GM13977 (cell line): ENCODE data around the gene ADAM11.
"Not testable (repeated sequence)": the region's sequence is repeated elsewhere in the genome, so short reads cannot be mapped to it uniquely, and the experiment has no call there.

Experiments used
- DNase-seq: peaks from one replicate; pipeline ENCODE4 v3.0.0; 2012; ENCODE audit warnings: low spot score
- CTCF ChIP-seq: IDR thresholded peaks from 2 replicates; pipeline ENCODE4 v1.5.1; 2012; ENCODE audit warnings: mild to moderate bottlenecking, control low read depth; ENCODE audit not compliant: insufficient read depth; ENCODE audit errors: extremely low read depth, missing control alignments
- in situ Hi-C: fragments of 300-500 bp; cut with MboI; formaldehyde crosslinking; loops from one replicate; pipeline ENCODE4 v1.12.0; 2022; ENCODE audit warnings: low sequenced_read_pairs, low pct_unique_long_range_greater_than_20kb, mixed read lengths, inconsistent platforms; ENCODE audit not compliant: unreplicated experiment

Gene ADAM11

GRCh38 chr17:44749076-44749979 is 9.5 kb upstream of the ADAM11 start:
- no peak for TF ChIP-seq CTCF
- in situ Hi-C loops: no loop called here
- no peak for DNase-seq

GRCh38 chr17:44749980-44750318 is 8.8 kb upstream of the ADAM11 start:
- no peak for DNase-seq
- TF ChIP-seq CTCF: no peak
- in situ Hi-C loops: no loop called here

- no peak for DNase-seq
- no peak for TF ChIP-seq CTCF
- in situ Hi-C loops: no loop called here
Observed at GRCh38 chr17:44751331-44751730, 7.5 kb upstream of the ADAM11 start.

GRCh38 chr17:44751806-44752205 is 7.0 kb upstream of the ADAM11 start:
- TF ChIP-seq CTCF: no peak
- no peak for DNase-seq
- in situ Hi-C loops: no loop called here

GRCh38 chr17:44752953-44753861 is 5.6 kb upstream of the ADAM11 start:
- DNase-seq: no peak
- TF ChIP-seq CTCF: no peak
- in situ Hi-C loops: no loop called here

GRCh38 chr17:44754276-44754675 is 4.5 kb upstream of the ADAM11 start:
- no peak for DNase-seq
- TF ChIP-seq CTCF: no peak
- in situ Hi-C loops: no loop called here

- not testable (repeated sequence) for DNase-seq
Observed at GRCh38 chr17:44755180-44755579, 3.6 kb upstream of the ADAM11 start.

More at GRCh38 chr17:44755180-44755579, 3.6 kb upstream of the ADAM11 start:
- in situ Hi-C loops: not testable (repeated sequence)
